Endothelial cell of umbilical vein (primary cell): ENCODE measurements around the gene EBF4. TPM values are rescaled to one million over a fixed set of nuclear protein-coding genes. Genes with fewer than 3 reads are reported as not detected.

Experiments
- BruUV-seq: library from RNA; stranded (reverse); fragments of 400-500 nt; replicated peaks from 2 replicates; lab custom pipeline; 2021; lab: Mats Ljungman, UMichigan
- CTCF ChIA-PET: fragments of 300-600, 350-600 bp; sonication (Branson Sonifier 250); formaldehyde crosslinking; loops from one replicate; lab custom pipeline; 2021; ENCODE audit warnings: antibody characterized with exemption, inconsistent platforms; lab: Charles Lee
- POLR2A ChIA-PET: fragments of 300-600, 350-600 bp; sonication (Branson Sonifier 250); formaldehyde crosslinking; loops from one replicate; lab custom pipeline; 2021; ENCODE audit warnings: antibody characterized with exemption, inconsistent platforms; lab: Charles Lee
- DNase-seq: peaks from one replicate; pipeline ENCODE4 v3.0.0-alpha.2; 2011; ENCODE audit warnings: low read depth, low spot score
- FAIRE-seq: peaks from 2 replicates; lab custom pipeline; 2011; peaks lifted over from hg19 to GRCh38; lab: Jason Lieb, UNC
- H2AFZ ChIP-seq: 2 replicates; pipeline ENCODE4 v1.6.0; 2012; ENCODE audit warnings: low read depth, low read length, control low read depth, inconsistent platforms
- H3K27ac ChIP-seq: 2 replicates; pipeline ENCODE4 v1.5.1; 2011; ENCODE audit warnings: low read depth, mild to moderate bottlenecking, control low read depth, low read length, moderate library complexity; ENCODE audit not compliant: insufficient read depth
- H3K27me3 ChIP-seq, 2 experiments: 2 replicates each; pipeline versions ENCODE4 v1.6.0 to v1.6.1; 2011; ENCODE audit warnings: low read length in 2 of 2, mixed read lengths in 1 of 2; ENCODE audit not compliant: control insufficient read depth in 2 of 2, insufficient read depth in 2 of 2
- H3K36me3 ChIP-seq, 2 experiments: 2 replicates in 1 of 2; 3 replicates in 1 of 2; pipeline ENCODE4 v1.5.1; 2011; ENCODE audit warnings: low read length in 2 of 2, mild to moderate bottlenecking in 1 of 2, moderate library complexity in 1 of 2; ENCODE audit not compliant: control insufficient read depth in 2 of 2, insufficient read depth in 2 of 2; ENCODE audit errors: extremely low read depth in 1 of 2
- H3K4me1 ChIP-seq: 3 replicates; pipeline ENCODE4 v1.5.1; 2011; ENCODE audit warnings: mild to moderate bottlenecking, low read length; ENCODE audit not compliant: control insufficient read depth, insufficient read depth; ENCODE audit errors: extremely low read depth
- H3K4me2 ChIP-seq: 2 replicates; pipeline ENCODE4 v1.6.1; 2011; ENCODE audit warnings: low read length, control low read depth, mixed read lengths; ENCODE audit not compliant: insufficient read depth
- H3K4me3 ChIP-seq, 3 experiments: fragments of 200-600 bp in 1 of 3; sonication (generic), shearing (Covaris generic) in 1 of 3; replicated peaks in 1 of 3; 2 replicates each; pipeline ENCODE4 v1.5.1; 2011 to 2016; ENCODE audit warnings: control low read depth in 3 of 3, low read length in 3 of 3, mild to moderate bottlenecking in 2 of 3, inconsistent platforms in 1 of 3, low read depth in 1 of 3, moderate library complexity in 1 of 3; ENCODE audit not compliant: insufficient read depth in 1 of 3
- H3K79me2 ChIP-seq: 2 replicates; pipeline ENCODE4 v1.6.0; 2012; ENCODE audit warnings: low read length, inconsistent platforms; ENCODE audit not compliant: control insufficient read depth, insufficient read depth
- H3K9ac ChIP-seq: replicated peaks from 2 replicates; pipeline ENCODE3; 2011; ENCODE audit warnings: low read length, control low read depth; ENCODE audit not compliant: insufficient read depth; ENCODE audit errors: extremely low read depth
- H3K9me1 ChIP-seq: replicated peaks from 3 replicates; pipeline ENCODE4 v1.6.0; 2011; ENCODE audit warnings: mild to moderate bottlenecking, low read length; ENCODE audit not compliant: control insufficient read depth, insufficient read depth; ENCODE audit errors: extremely low read depth
- H3K9me3 ChIP-seq: replicated peaks from 2 replicates; pipeline ENCODE4 v1.5.1; 2012; ENCODE audit warnings: low read length, inconsistent platforms; ENCODE audit not compliant: control insufficient read depth, insufficient read depth
- H4K20me1 ChIP-seq: replicated peaks from 2 replicates; pipeline ENCODE3; 2011; ENCODE audit warnings: mild to moderate bottlenecking, low read length; ENCODE audit not compliant: control insufficient read depth, insufficient read depth; ENCODE audit errors: extremely low read depth
- FOS ChIP-seq: IDR thresholded peaks from 2 replicates; pipeline ENCODE4 v1.6.1; 2011; ENCODE audit warnings: mild to moderate bottlenecking, low read length, moderate library complexity, borderline replicate concordance; ENCODE audit not compliant: insufficient read depth
- JUN ChIP-seq: IDR thresholded peaks from 2 replicates; pipeline ENCODE4 v1.6.1; 2011; ENCODE audit warnings: borderline replicate concordance, low read depth; ENCODE audit not compliant: insufficient read length, insufficient read depth
- MYC ChIP-seq: IDR thresholded peaks from one replicate; pipeline ENCODE4 v1.6.1; 2011; ENCODE audit warnings: mild to moderate bottlenecking, low read depth, low read length
- POLR2A ChIP-seq: IDR thresholded peaks from 2 replicates; pipeline ENCODE4 v1.6.1; 2012; ENCODE audit warnings: low read depth, mild to moderate bottlenecking, control low read depth, low read length
- dilution Hi-C: fragments of 300-500 bp; cut with MboI; formaldehyde crosslinking; loops from one replicate; pipeline ENCODE4 v1.15.0; 2019; ENCODE audit warnings: low sequenced_read_pairs; ENCODE audit not compliant: extremely low pct_ligation_motif_present
- intact Hi-C: fragments of 100-400 bp; cut with micrococcal nuclease; formaldehyde crosslinking; loops from one replicate; pipeline ENCODE4 v1.10.0; 2022
- polyA plus RNA-seq, 4 experiments: library from polyadenylated mRNA; depleted of rRNA in 3 of 4; stranded (reverse) in 3 of 4; unstranded in 1 of 4; fragments of >200 nt; gene quantifications; 2 replicates each; pipeline versions ENCODE4 v1.2.1 to v1.2.3, GENCODE V29; 2011 to 2012; ENCODE audit warnings: missing spikeins in 1 of 4
- total RNA-seq: library from RNA; stranded (reverse); gene quantifications from 2 replicates; pipeline ENCODE4 v1.2.3, GENCODE V29; 2021
- TF ChIP-seq, protein P1 (sequence below), 2 donors: IDR thresholded peaks; 1 replicate in 1 of 2; 2 replicates in 1 of 2; pipeline ENCODE4 v1.5.1; 2011; ENCODE audit warnings: low read length in 2 of 2, mild to moderate bottlenecking in 2 of 2, moderate library complexity in 2 of 2, control low read depth in 1 of 2, inconsistent platforms in 1 of 2, low read depth in 1 of 2; ENCODE audit not compliant: insufficient read depth in 1 of 2; ENCODE audit errors: extremely low read depth in 1 of 2

EBF4 gene
- total and polyA plus RNA-seq, 2 donors (not counting 3 experiments of a cell fraction or from before 2014, with no cell fraction given) = 2.7 to 3.4 TPM

DNA sequence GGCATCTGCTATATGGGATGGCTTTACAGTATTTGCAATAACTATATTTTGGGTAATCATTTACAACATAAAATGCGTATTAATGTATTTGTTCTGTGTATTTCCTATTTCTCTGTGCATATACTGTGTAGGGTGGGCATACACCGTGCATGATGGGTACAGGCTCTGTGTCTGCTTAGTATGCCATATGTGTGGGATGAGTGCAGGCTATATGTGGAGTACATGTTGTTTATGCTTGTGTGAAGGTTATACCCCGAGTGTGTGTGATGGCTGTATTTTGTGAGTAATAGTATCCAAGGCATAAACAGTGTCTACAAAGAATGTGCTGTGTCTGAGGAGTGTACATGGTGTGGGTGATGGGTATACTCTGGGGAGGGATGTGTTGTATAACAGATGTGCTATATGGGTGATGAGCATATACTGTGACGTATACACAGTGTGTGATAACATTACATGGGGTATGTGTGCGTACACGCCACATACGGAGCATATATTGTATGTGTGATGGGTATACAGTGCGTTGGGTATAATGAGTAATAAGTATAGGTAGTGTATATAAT is 55.2 kb downstream of the EBF4 start:
- Histone ChIP-seq H3K27me3 (peaks cover 34 to 49% of the 10 kb centered on the region in 2 experiments), H2AFZ (no peak overlapping the region), H3K4me2 (no peak overlapping the region), H3K9me3 (no peaks in the 10 kb centered on the region), H3K79me2 (no peaks in the 10 kb centered on the region), H3K27ac (no peak overlapping the region), H3K4me1 (peaks cover 13% of the 10 kb centered on the region), H4K20me1 (no peaks in the 10 kb centered on the region), H3K9me1 (no peaks in the 10 kb centered on the region), H3K36me3 (no peaks in the 10 kb centered on the region), H3K9ac (no peak overlapping the region), H3K4me3 (no peak overlapping the region)
- TF ChIP-seq POLR2A = no peak
- TF ChIP-seq JUN = no peak
- no peak for TF ChIP-seq FOS
- TF ChIP-seq MYC = no peak
- TF ChIP-seq, protein P1, sequence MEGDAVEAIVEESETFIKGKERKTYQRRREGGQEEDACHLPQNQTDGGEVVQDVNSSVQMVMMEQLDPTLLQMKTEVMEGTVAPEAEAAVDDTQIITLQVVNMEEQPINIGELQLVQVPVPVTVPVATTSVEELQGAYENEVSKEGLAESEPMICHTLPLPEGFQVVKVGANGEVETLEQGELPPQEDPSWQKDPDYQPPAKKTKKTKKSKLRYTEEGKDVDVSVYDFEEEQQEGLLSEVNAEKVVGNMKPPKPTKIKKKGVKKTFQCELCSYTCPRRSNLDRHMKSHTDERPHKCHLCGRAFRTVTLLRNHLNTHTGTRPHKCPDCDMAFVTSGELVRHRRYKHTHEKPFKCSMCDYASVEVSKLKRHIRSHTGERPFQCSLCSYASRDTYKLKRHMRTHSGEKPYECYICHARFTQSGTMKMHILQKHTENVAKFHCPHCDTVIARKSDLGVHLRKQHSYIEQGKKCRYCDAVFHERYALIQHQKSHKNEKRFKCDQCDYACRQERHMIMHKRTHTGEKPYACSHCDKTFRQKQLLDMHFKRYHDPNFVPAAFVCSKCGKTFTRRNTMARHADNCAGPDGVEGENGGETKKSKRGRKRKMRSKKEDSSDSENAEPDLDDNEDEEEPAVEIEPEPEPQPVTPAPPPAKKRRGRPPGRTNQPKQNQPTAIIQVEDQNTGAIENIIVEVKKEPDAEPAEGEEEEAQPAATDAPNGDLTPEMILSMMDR (IDR thresholded peaks at IDR 0.05; ENCODE audit: extremely low read depth in 1 of 2, insufficient read depth in 1 of 2, low read depth in 1 of 2, low read length in 2 of 2) = no peak
- DNase-seq (no peak), FAIRE-seq (no peak)
- intact Hi-C loops = no loop called here
- CTCF ChIA-PET = no interaction called here
- POLR2A ChIA-PET = no interaction called here
- no TSS peak for BruUV-seq
- dilution Hi-C loops = no loop called here
